Bronchial epithelial cell (primary cell): Measurements from ENCODE around the gene KLHDC8A. TPM values are rescaled to one million over a fixed set of nuclear protein-coding genes. Genes with fewer than 3 reads are reported as not detected.

Experiments
- DNase-seq: peaks from one replicate; pipeline ENCODE4 v3.0.0-alpha.2; 2010; ENCODE audit warnings: low read depth
- FAIRE-seq: peaks from 2 replicates; lab custom pipeline; 2011; peaks lifted over from hg19 to GRCh38; lab: Jason Lieb, UNC
- H3K27me3 ChIP-seq: 2 replicates; pipeline ENCODE4 v1.5.1; 2011; ENCODE audit warnings: low read length; ENCODE audit not compliant: control insufficient read depth, insufficient read depth
- H3K36me3 ChIP-seq: 2 replicates; pipeline ENCODE4 v1.5.1; 2011; ENCODE audit warnings: low read length; ENCODE audit not compliant: control insufficient read depth, insufficient read depth
- H3K4me3 ChIP-seq: 2 replicates; pipeline ENCODE4 v1.5.1; 2011; ENCODE audit warnings: mild to moderate bottlenecking, low read depth, low read length, control low read depth
- CTCF ChIP-seq: IDR thresholded peaks from 2 replicates; pipeline ENCODE4 v1.5.1; 2011; ENCODE audit warnings: mild to moderate bottlenecking, moderate library complexity, low read length, control low read depth, inconsistent platforms; ENCODE audit not compliant: insufficient read depth, severe bottlenecking
- total RNA-seq: library from RNA; depleted of rRNA; stranded (reverse); fragments of >200 nt; gene quantifications from 2 replicates; pipeline ENCODE4 v1.2.1, GENCODE V29; 2014

Gene KLHDC8A
- total RNA-seq, 1 donor from 2014 or later, result not detected

- DNase-seq, result no peak
- FAIRE-seq, result peak; percentile 23
- Histone ChIP-seq H3K36me3 (peaks cover 48% of the 10 kb centered on the region), H3K4me3 (no peak overlapping the region), H3K27me3 (no peaks in the 10 kb centered on the region)
- TF ChIP-seq CTCF, result no peak
Observed at GRCh38 chr1:205304695-205305070, 52.0 kb downstream of the KLHDC8A start.

GRCh38 chr1:205304046-205304694 lies 52.6 kb downstream of the KLHDC8A start:
- H3K36me3 ChIP-seq, result peaks cover 48% of the 10 kb centered on the region
- H3K27me3 ChIP-seq, result no peaks in the 10 kb centered on the region
- no peak overlapping the region for H3K4me3 ChIP-seq
- no peak for TF ChIP-seq CTCF
- DNase-seq (no peak), FAIRE-seq (no peak)

- H3K27me3 ChIP-seq, result no peaks in the 10 kb centered on the region
- H3K4me3 ChIP-seq, result no peak overlapping the region
- DNase-seq, result no peak
- peaks cover 40% of the 10 kb centered on the region for H3K36me3 ChIP-seq
- TF ChIP-seq CTCF, result no peak
- no peak for FAIRE-seq
Observed at GRCh38 chr1:205303247-205303888, 53.4 kb downstream of the KLHDC8A start.

- Histone ChIP-seq H3K27me3 (no peaks in the 10 kb centered on the region), H3K4me3 (no peak overlapping the region), H3K36me3 (peaks cover 27% of the 10 kb centered on the region)
- FAIRE-seq, result no peak
- TF ChIP-seq CTCF, result no peak
- DNase-seq, result no peak
Observed at GRCh38 chr1:205301842-205302588, 54.7 kb downstream of the KLHDC8A start.

GRCh38 chr1:205301205-205301821 lies 55.4 kb downstream of the KLHDC8A start:
- FAIRE-seq, result no peak

More at GRCh38 chr1:205301205-205301821, 55.4 kb downstream of the KLHDC8A start:
- DNase-seq, result peak; percentile 73
- no peak for TF ChIP-seq CTCF
- H3K36me3 ChIP-seq, result peaks cover 22% of the 10 kb centered on the region
- no peak overlapping the region for H3K4me3 ChIP-seq
- no peaks in the 10 kb centered on the region for H3K27me3 ChIP-seq
